HUDEP-2 (cell line): ENCODE measurements around the gene NACA.
A peak's percentile ranks its signal among the peaks of the same experiment; 100 is the strongest.
"Not testable (repeated sequence)": the region's sequence is repeated elsewhere in the genome, so short reads cannot be mapped to it uniquely, and the experiment has no call there.

ENCODE experiments used
- DNase-seq, 76 experiments: peaks; one replicate each; lab custom pipeline; 2025; ENCODE audit not compliant: unreplicated experiment in 76 of 76; lab: John Stamatoyannopoulos, UW

The NACA gene

GRCh38 chr12:56724972-56725722, at the start of gene NACA:
Gene NACA, minus strand, starts transcription at chr12:56725299. Its CDS starts 778 bp downstream, at chr12:56724521.
- DNase-seq, result peak; percentile 70 to 98 (median 95)

GRCh38 chr12:56773113-56773512, 48.0 kb upstream of the NACA start:
- DNase-seq, result no peak

GRCh38 chr12:56772625-56773024, 47.5 kb upstream of the NACA start:
- DNase-seq, result no peak

GRCh38 chr12:56769868-56770267, 44.8 kb upstream of the NACA start:
- DNase-seq, result no peak

GRCh38 chr12:56768424-56768823, 43.3 kb upstream of the NACA start:
- DNase-seq, result no peak

GRCh38 chr12:56766535-56766934, 41.4 kb upstream of the NACA start:
- no peak for DNase-seq

GRCh38 chr12:56763753-56764657, 38.9 kb upstream of the NACA start:
- DNase-seq, result no peak

- DNase-seq, result no peak
Observed at GRCh38 chr12:56761812-56762211, 36.7 kb upstream of the NACA start.

- no peak for DNase-seq
Observed at GRCh38 chr12:56760460-56760859, 35.4 kb upstream of the NACA start.

GRCh38 chr12:56759263-56759908, 34.3 kb upstream of the NACA start:
- no peak for DNase-seq

- DNase-seq, result no peak
Observed at GRCh38 chr12:56758728-56759262, 33.7 kb upstream of the NACA start.

GRCh38 chr12:56757971-56758370, 32.9 kb upstream of the NACA start:
- DNase-seq, result not testable (repeated sequence)

GRCh38 chr12:56753566-56753965, 28.5 kb upstream of the NACA start:
- peak in 47 of 76 experiments; percentile 1 to 80 (median 29) for DNase-seq

- DNase-seq, result peak in 74 of 76 experiments; percentile 28 to 91 (median 80)
Observed at GRCh38 chr12:56751712-56752598, 26.9 kb upstream of the NACA start, which contains the start of gene PRIM1. Gene PRIM1, minus strand, starts transcription at chr12:56752323. Its CDS starts 25 bp downstream, at chr12:56752298.

GRCh38 chr12:56750596-56750995, 25.5 kb upstream of the NACA start:
- not testable (repeated sequence) for DNase-seq

- no peak for DNase-seq
Observed at GRCh38 chr12:56749853-56750252, 24.8 kb upstream of the NACA start.

GRCh38 chr12:56749359-56749758, 24.3 kb upstream of the NACA start:
- DNase-seq, result no peak

GRCh38 chr12:56728139-56728861, 3.2 kb upstream of the NACA start:
- no peak for DNase-seq

GRCh38 chr12:56726196-56726675, 1.1 kb upstream of the NACA start:
- DNase-seq, result not testable (repeated sequence)
